Epithelial cell of proximal tubule (primary cell): Measurements from ENCODE around the gene ARHGEF33. TPM values are rescaled to one million over a fixed set of nuclear protein-coding genes. Genes with fewer than 3 reads are reported as not detected.

ENCODE experiments used
- DNase-seq: peaks from one replicate; pipeline ENCODE4 v3.0.0-alpha.2; 2011; ENCODE audit warnings: low read depth
- H3K4me3 ChIP-seq: 2 replicates; pipeline ENCODE4 v1.5.1; 2011; ENCODE audit warnings: low read depth, mild to moderate bottlenecking, low read length
- total RNA-seq: library from RNA; depleted of rRNA; stranded (reverse); fragments of >200 nt; gene quantifications from 2 replicates; pipeline ENCODE4 v1.2.3, GENCODE V29; 2015
- TF ChIP-seq, protein P1 (sequence below): conservative IDR thresholded peaks from 2 replicates; pipeline ENCODE4 v1.5.1; 2012; ENCODE audit warnings: low read depth, mild to moderate bottlenecking, low read length

Gene ARHGEF33
- total RNA-seq, 1 donor from 2014 or later = under 0.01 TPM

- DNase-seq = no peak
- TF ChIP-seq, protein P1, sequence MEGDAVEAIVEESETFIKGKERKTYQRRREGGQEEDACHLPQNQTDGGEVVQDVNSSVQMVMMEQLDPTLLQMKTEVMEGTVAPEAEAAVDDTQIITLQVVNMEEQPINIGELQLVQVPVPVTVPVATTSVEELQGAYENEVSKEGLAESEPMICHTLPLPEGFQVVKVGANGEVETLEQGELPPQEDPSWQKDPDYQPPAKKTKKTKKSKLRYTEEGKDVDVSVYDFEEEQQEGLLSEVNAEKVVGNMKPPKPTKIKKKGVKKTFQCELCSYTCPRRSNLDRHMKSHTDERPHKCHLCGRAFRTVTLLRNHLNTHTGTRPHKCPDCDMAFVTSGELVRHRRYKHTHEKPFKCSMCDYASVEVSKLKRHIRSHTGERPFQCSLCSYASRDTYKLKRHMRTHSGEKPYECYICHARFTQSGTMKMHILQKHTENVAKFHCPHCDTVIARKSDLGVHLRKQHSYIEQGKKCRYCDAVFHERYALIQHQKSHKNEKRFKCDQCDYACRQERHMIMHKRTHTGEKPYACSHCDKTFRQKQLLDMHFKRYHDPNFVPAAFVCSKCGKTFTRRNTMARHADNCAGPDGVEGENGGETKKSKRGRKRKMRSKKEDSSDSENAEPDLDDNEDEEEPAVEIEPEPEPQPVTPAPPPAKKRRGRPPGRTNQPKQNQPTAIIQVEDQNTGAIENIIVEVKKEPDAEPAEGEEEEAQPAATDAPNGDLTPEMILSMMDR = no peak
- H3K4me3 ChIP-seq = no peak overlapping the region
Observed at GRCh38 chr2:38940746-38941145, 51.1 kb downstream of the ARHGEF33 start.

GRCh38 chr2:38943784-38944183 lies 54.1 kb downstream of the ARHGEF33 start:
- TF ChIP-seq, protein P1 = no peak
- no peak for DNase-seq

GRCh38 chr2:38945372-38945771 lies 55.7 kb downstream of the ARHGEF33 start:
- no peak for DNase-seq
- TF ChIP-seq, protein P1 = no peak
- H3K4me3 ChIP-seq = no peak overlapping the region

More at GRCh38 chr2:38943784-38944183, 54.1 kb downstream of the ARHGEF33 start:
- H3K4me3 ChIP-seq = no peak overlapping the region

- TF ChIP-seq, protein P1 = no peak
- H3K4me3 ChIP-seq = no peak overlapping the region
- DNase-seq = no peak
Observed at GRCh38 chr2:38945911-38946310, 56.2 kb downstream of the ARHGEF33 start.

GRCh38 chr2:38947241-38948239 lies 57.9 kb downstream of the ARHGEF33 start:
- peak; percentile 23 for DNase-seq
- TF ChIP-seq, protein P1 = peak; percentile 89
- no peak overlapping the region for H3K4me3 ChIP-seq

DNA sequence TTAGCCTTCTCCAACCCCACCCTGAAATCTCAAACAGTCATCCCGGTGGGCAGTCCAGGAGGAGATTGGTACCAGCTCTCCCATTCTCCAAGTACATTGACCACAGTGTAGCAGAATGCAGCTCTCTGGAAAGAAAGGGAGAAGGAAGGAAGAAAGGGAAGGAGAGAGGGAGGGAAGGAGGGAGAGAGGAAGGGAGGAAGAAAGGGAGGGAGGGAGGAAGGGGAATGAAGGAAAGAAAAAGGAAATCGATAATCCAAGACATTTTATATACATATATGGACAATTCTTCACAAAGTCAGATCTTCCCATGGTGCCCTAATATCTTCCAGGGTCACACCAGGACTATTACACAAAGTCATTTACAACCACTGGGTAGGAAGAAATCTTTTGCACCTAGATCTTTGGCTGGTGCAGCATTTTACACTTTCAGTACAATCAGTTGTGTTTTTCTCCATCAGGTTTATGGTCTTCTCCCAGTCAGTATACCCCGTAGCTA lies 58.8 kb downstream of the ARHGEF33 start:
- DNase-seq = no peak
- TF ChIP-seq, protein P1 = no peak
- no peak overlapping the region for H3K4me3 ChIP-seq
